Medulla oblongata (tissue), 1 donor: ENCODE measurements around the gene BNIP5.
A peak's percentile ranks its signal among the peaks of the same experiment; 100 is the strongest.

Experiments
- DNase-seq: peaks from one replicate; pipeline ENCODE4 v3.0.0-alpha.2; 2015; ENCODE audit errors: extremely low spot score

The BNIP5 gene

DNA sequence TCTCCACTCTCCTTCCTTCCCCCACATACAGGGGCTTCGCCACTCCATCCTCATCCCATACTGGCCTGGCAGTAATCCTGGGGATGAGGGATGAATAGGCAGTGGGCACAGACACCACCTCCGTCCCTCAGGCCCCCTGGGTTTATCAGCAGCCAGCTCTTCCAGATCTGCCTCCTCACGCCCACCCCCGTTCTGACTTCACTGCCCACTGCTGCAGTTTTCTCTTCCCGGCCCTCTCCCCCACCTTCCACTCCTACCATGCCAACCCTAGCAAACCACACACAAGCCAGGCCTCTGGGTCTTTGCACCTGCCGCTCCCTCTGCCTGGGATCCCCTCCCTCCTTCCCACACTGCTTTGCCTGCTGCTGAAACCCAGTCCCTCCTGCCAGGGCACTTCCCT, 44.5 kb downstream of the BNIP5 start:
- no peak for DNase-seq

DNA sequence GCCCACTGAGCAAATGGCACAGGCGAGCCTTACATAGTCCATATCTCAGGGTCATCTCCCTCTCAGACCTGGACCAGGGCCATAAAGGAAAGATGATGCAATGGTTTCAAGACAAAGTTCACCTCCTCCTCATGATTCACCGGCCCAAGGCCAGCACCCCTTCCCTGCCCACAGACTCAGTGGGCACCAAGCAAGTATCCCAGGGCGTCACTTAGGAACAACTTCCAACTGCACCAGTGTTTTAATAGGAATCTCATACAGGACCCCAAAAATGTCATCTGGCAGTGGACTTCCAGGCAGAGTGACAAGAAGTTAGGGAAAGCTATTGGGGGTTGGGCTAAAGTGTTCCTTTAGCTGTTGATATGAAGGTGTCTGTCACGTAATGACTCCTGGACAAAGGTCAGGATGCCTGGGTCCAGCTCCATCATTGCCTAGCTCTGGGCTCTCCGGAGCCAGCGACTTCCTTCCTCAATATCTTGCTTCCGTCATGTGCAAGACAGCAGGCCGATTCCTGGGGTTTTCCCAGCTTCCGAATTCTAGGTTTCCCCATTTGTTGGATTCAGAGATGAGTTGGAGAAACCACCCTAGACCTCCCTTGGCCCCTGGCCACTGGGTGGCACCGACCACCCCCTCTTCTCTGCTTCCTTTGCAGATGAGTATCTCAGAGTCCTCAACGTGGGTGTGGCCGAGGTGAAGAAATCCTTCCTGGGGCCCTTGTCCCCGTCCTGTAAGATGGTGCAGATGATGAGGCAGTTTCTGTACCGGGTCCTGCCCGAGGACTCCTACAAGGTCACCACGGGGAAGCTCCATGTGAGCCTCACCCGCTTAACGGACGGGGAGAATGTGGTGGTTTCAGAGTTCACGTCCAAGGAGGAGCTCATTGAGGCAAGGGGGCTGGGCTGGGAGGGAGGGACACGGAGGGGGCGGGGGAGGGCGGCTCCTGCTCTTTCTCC, 45.7 kb downstream of the BNIP5 start:
- no peak for DNase-seq

DNA sequence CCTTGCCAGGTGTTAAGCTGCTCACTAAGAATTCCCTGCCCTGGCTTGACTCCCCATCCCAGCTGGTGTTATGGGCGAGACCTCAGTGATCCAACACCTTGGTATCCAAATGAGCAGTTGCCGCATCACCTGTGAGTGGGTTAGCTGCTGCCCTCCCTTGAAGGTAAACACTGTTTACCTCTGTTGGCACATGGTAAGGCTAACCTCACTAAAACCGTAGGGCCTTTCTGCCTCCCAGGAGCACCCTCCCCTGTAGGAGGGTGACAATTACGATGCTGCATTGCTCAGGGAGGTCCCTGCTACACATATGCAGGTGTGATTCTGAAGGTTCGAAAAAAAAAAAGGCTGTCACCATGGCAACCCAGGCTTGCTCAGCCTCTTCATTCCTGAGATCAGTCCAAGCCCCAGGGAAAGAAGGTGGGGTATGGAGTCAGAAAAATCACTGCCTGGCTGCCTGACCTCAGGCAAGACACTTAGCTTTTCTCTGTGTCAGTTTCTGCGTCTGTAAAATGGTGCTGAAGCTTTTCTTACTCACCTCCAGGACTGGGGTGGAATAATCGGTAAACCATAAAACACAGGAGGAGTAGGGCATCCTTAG, 47.3 kb downstream of the BNIP5 start:
- DNase-seq, result no peak

DNA sequence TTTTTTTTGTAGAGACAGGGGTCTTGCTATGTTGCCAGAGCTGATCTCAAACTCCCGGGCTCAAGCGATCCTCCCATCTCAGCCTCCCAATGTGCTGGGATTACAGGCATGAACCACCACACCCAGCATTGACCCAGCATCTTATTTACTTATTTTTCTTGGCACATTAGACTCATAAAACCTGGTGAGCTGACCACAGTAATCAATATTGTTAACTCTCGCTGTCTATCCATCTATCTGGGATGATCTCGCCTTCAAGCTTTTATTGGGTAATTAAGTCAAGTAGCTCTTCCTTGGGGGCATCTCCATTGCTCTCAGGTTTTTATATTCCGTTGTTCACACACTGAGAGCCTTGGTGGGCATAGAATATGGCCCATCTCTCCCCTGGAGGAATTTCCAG, 49.8 kb downstream of the BNIP5 start:
- DNase-seq, result no peak

DNA sequence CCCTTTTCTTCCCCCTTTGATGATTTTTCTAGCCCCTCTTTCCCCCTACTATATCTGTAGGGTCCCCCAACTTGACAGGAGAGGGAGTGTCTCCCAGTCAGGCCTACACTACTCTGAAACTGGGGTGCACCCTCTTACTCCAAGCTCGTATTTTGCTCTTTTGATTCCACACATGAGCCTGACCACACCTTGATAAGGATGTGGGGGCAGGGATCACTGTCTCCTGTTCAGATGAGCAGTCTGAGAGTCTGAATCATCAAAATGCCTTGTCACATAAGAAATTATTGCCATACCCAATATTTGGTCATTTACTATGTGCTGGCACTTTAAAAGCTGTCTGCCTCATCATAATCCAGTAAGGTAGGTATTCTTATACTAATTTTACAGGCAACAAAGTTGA, 50.9 kb downstream of the BNIP5 start:
- no peak for DNase-seq

DNA sequence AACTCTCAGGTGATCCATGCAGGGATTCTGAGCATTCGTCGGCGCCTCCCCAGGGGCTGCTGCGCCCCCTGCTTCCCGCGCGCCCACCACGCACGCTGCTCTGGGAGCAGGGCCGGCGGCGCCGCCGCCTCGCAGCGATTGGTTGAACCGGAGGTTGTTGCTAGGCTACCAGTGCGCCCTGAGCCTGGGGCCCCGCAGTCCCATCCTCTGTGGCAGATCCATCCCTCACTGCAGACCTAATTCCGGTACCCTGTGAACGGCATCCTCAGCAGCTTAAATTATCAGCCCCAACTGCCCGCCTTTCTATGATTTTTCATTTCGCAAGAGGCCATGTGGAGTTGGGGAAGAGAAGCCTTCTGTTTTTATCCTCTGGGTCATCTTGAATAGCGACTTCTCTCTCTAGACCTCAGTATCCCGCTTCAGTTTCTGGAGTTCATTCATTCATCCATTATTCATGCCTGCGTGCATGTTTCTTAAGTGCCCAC, 51.5 kb downstream of the BNIP5 start:
- no peak for DNase-seq

DNA sequence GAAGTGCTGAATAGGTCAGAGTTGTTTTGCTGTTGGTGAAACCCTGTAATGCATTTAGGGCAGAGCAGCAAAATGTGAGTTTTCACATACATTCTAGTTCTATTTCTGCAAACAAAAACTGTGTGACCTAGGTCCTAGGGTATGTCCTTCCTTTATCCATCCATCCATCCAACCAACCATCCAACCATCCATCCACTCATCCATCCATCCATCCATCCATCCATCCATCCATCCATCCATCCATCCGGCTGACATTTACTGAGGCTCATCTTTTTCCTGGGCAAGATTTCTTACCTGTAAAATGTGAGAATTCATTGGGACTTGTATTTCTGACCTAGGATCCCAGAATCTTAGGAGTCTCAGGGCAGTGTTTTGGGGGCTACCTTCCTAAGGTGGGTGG, 52.3 kb downstream of the BNIP5 start:
- DNase-seq, result no peak

DNA sequence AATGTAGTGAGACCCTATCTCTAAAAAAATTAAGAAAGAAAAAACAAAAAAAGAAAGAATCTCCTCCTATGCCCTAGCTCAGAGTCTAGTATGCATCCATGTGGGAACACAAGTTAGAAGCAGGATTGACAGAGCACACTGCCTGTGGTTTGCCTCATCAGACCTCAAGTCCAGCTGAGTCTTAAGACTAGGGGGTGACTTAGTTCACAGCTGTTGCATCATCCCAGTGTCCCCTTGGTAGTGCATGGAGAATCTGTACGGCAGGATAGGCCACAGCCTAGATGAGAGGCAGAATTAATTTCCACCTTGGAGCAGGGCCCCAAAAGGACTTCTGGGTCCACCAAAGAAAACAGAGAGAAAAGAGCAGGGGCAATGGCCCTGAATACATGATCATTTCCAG, 53.1 kb downstream of the BNIP5 start:
- DNase-seq, result no peak

DNA sequence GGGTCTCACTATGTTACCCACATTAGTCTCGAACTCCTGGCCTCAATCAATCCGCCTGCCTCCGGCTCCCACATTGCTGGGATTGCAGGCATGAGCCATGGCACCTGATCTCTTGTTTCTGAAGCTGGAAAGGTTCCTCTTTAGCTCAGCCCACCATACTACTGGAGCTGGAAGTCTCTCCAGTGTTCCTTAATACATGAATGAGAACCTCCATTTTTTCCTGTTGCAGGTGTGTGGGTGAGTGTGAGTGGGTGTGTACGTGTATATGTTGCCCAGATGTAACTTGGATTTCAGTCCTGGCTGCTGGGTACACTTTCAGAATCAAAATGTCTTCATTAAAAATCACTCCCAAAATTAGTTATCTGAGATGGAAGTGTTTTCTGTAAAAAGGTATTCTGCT, 55.7 kb downstream of the BNIP5 start:
- DNase-seq, result no peak

DNA sequence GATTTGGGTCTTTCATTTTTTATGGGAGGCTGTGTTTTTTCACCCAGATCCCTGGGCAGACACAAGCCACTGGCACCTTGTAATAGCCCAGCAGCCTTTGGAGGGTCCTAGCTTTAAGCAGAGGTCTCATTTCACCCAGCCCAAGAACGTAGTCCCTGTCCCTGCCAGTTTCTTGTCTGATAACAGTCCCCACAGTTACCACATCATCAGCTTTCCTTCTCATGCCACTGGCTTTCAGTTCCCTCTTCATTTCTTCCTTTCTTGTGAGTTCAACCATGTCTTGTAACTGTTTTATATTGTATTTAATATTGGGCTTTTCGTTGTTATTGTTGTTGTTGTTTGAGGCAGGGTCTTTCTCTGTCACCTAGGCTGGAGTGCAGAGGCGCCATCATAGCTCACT, 56.2 kb downstream of the BNIP5 start:
- DNase-seq, result peak; percentile 22

DNA sequence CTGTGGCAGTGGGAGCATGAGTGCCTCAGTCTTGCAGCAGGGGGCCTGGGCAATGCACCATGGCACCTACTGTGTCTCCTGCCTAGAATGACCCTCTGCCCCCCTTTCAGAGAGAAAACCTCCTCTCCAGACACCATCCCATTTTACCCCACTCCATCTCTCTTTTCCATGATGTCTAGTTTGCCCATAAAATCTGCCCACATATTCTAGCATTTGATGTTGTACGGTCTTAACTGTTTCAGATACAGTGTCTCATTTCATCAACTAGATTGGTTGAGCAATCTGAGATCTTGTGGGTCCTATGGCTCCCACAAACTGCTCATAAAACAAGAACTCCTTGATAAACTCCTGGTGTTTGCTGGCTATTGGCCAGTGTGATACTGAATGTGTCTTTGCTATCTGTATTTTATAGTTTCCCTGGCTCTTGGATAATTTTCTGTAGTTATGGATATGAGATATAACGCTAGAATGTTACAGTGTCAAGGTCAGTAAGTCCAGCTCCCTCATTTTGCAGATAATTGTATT, 58.7 kb downstream of the BNIP5 start:
- DNase-seq, result no peak

DNA sequence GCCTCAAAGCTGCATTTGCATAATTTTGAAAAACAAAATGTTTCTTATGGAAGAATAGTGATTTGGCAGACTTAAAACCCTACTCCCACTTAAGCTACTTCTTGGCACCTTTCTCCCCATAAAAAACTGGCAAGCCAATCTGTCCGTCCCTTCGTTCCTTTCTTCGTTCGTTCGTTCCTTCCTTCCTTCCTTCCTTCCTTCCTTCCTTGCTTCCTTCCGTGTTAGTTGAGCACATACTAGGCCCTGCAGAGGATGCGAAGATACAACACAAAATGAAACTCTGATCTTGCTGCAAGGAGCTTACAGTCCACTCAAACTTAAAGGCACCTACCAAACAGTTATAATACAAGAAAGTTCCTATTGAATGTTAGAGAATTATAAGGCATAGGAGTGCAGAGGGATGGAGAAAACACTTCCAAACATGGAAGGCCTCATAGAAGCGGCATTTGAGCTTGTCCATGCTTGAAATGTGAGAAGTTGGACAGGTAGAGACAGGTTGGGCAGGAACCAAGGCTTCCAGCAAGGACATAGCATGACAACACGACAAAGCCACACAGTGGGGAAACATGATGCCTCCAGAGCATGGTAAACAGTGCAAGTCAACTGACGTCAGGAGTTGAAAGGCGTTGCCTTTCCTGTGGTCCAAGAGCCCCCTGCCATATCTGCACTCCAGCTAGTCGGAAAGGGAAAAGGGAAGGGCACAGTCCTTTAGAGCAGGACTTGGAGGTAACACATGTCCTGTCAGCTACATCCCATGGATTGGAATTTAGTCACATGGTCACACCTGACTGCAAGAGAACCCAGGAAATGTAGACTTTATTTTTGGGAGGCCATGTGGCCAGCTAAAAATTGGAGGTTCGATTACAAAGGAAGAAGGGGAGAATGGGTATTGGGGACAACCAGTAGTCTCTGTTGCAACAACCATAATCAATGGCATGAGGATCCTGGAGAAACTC, 59.8 kb downstream of the BNIP5 start:
- no peak for DNase-seq

DNA sequence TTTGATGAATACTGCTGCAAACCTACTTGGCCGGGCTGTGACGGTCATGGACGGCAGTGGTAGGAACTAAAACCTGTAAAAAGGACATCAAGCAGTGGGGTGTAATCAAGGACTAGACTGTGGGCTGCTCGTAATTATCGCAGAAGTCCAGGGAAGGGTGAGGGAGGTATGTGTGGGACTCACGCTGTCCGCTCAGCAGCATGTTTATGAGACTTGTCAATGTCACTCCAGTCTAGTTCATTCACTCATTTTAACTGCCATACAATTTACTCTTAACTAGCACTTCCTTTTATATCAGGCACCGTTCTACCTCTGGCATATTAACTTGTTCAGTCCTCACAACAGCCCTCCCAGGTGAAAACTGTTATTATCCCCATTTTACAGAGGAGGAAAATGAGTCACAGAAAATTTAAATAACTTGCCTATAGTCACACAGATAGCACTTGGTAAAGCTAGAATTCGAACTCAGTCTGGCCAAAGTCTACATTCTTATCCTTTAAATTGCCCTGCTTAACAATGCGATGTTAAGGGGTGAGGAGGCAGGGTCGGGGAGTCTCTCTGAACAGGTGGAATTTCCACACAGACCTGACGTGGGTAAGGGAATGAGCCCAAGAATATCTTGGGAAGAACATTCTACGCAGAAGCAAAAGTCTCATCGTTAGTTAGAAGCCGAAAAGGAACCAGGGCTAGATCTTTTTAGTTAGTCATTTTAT, 62.7 kb downstream of the BNIP5 start:
- DNase-seq, result no peak

DNA sequence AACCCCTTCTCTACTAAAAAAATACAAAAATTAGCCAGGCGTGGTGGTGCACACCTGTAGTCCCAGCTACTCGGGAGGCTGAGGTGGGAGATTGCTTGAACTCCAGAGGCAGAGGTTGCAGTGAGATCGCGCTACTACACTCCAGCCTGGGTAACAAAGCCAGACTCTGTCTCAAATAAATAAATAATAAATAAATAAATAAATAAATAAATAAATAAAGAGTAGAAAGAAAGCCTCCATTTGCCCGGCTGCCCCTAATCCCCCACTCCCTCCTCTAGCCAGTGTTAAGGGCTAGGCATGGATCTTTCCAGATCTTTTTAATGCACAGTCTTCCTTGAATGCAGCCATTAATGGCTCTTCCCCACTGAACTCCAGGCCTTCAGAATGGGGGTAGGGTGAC, 63.6 kb downstream of the BNIP5 start:
- DNase-seq, result no peak

DNA sequence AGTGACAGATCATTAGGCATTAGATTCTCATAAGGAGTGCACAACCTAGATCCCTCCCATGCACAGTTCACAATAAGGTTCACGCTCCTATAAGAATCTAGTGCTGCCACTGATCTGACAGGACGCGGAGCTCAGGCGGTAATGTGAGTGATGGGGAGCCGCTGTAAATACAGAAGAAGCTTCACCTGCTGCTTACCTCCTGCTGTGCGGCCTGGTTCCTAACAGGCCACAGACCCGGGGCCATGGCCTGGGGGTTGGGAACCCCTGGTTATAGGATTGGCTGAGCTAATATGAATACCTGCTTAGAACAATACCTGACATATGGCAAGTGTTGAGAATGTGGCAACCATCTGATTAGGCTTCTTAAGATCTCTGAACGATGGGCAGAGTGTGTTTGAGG, 64.5 kb downstream of the BNIP5 start:
- DNase-seq, result no peak

DNA sequence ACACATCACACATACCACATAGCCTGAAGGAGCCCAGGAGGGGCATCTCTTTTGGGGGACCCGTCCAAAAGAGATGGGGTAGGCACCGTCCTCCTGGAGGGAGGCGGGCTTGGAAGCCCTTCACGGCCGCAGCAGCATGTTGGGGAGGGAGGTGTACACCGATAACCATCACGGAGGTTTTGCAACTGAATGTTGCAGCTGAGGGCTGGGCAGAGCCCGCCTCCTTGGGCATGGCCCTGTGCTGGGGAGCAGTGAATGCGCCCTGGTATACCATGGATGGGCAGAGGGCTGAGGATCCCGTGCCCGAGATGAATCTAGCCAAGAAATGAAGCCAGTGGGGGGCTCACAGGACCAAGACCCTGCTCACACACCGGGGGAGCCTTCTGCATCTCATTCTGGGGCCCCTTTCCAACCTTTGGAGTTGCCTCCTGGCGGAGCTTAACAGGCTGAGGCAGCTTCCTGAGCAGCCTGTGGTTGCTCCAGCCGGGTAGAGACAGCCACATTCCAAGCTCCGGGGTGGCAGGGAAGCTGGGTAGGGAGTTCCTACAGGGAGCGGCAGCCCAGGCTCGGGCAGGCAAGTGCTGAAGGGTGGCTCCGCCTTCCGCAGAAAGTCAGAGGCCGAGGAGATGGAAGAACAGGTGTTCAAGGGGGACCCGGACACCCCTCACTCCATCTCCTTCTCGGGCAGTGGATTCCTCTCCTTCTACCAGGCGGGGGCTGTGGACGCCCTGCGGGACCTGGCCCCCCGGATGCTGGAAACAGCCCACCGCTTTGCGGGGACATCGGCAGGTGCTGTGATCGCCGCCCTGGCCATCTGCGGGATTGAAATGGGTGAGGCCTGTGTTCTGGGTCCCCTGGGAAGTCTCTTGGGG, 66.6 kb downstream of the BNIP5 start, which contains the start of gene PNPLA1:
Gene PNPLA1, plus strand, starts transcription at position 227 of the 872 bp plus-strand sequence. Its CDS starts 400 bp downstream, at position 627.
- DNase-seq, result no peak

DNA sequence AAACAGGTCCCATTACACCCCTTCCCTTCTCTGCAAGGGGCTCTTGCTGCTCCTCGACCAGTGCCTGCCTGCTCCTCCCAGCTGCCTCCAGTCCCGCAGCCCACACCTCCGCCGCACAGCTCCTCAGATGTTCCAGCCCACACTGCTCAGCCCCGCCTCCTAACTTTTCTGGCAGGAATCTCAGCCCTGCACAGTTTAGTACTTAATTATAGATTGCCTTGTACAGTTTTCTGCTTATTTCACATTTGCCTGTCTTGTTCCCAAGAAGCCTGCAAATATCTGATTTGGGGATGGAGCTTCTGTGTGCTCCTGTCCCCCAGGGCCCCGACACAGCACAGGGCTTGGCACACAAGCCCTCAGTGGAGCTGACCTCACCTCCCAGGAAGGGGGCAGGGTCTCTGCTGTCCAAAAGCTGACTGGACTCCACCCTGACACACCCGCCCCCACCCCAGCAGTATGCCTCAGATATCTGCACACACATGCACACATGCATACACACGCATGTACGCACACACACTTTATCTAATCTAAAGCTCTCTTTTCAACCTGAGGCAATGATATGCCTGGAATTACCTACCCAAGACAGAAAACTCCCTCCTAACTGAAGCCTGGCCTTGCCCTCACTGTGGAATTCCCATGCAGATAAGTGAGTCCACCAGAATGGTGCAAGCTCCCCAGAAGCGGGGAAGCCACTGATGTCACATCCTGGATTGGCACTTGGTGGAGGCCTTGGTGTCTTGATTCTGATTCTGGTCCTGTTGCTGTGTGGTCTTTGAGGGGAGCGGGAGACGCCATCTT, 68.0 kb downstream of the BNIP5 start:
- DNase-seq, result no peak

DNA sequence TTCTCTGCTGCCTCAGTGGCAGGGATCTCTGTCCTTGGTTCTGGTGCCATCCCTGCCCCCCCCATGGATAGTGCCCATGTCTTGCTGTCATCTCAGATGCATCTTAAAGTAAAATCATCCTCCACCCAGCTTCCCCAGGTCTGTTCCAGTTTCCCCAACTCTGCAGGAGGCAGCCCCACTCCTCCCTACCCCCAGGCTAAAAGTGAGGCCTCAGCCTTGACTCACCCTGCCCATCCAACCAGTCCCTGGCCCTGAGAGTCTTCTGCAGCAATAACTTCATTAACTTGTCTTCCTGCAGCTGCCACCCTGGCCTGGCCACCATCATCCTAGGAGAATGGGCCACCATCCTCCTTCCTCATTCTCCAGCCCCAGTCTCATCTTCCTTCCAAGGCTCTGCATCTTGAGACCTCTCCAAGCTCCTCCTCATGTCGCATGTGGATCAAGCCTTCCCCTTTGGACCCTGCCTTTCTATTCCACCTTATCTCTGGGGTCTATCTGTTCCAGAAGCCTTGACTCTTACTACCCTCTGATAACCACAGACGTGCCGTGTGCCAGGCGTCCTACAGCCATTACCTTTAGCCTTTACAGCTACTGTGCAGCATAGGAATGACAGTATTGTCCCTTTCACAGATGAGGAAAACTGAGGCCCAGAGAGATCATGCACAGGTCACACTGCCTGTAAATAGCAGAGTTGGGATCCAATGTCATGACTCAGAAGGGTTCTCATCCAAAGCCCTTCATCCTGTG, 68.8 kb downstream of the BNIP5 start:
- DNase-seq, result no peak
